ENCODE data around the gene SYNJ2. TPM values are rescaled to one million over a fixed set of nuclear protein-coding genes. Genes with fewer than 3 reads are reported as not detected.

The SYNJ2 gene
- total and polyA plus RNA-seq, 2 of the 4 experiments (the other 2 are of a cell fraction) = 40.8 to 45.2 TPM

DNA sequence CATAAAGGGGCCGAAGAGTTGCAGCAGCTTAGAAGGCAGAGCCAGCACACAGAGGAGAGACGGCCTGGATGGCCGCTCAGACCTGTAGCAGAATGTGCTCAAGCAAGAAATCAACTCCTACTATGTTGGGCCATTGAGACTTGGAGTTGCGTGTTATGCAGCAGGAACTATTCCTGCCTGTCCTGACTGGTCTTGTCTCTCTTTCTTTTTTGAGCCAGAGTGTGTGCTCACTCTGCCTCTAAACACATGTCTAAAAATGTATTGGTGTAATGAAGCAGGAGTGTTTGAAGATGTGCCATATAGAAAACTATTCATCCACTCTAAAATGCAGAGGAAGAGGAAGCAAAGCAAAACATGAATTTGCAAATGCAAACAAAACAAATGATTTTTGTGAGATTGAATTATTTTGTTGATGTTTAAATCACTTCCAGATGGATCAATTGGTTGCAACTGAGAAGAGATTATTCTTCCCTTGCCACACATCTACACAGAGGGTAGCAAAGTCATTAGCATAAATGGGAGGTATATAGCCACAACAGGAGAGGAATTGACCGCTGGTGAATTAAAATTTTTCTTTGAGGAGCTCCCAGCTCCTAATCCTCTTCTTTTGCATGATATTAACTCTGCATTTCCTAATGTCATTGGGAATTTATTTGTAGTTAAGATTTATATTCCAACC is 20.4 kb upstream of the SYNJ2 start:
- ATAC-seq (ENCODE audit: low read depth) = no peak
- no peak overlapping the region; a peak in 1 of 4 replicates for H4K8ac ChIP-seq (ENCODE audit: low read depth in 2 of 2, low read length in 2 of 2)
- dilution Hi-C loops (cut with HindIII; ENCODE audit: low sequenced_read_pairs, unreplicated experiment) = no loop called here
- H2BK120ac ChIP-seq (ENCODE audit: low read depth, low read length) = no peak overlapping the region
- in situ Hi-C loops (cut with MboI; ENCODE audit: low sequenced_read_pairs) = no loop called here
- DNase-seq = no peak
- no peak overlapping the region for H3K4me2 ChIP-seq (ENCODE audit: low read depth, low read length)
- peak overlapping the region; percentile 26 for H2AFZ ChIP-seq (replicated peaks; ENCODE audit: low read length, poor library complexity)
- H3K18ac ChIP-seq (ENCODE audit: low read depth, low read length) = no peak overlapping the region
- H4K91ac ChIP-seq (ENCODE audit: insufficient read depth, low read depth, low read length) = no peak overlapping the region
- 92% methylated on average over 2 of the region's 5 CpGs; no CpG with 5 or more reads in 1 of the 2 experiments for WGBS, 2 experiments (ENCODE audit: extremely low coverage in 2 of 2, insufficient read length in 1 of 2)
- no peaks in the 10 kb centered on the region for H3K27me3 ChIP-seq (ENCODE audit: control insufficient read depth, insufficient read depth, low read length)
- H3K36me3 ChIP-seq (ENCODE audit: control insufficient read depth, insufficient read depth, low read length) = no peaks in the 10 kb centered on the region
- H2BK5ac ChIP-seq (ENCODE audit: low read depth, low read length, poor library complexity, severe bottlenecking) = no peak overlapping the region
- H3K56ac ChIP-seq (ENCODE audit: extremely low read depth, insufficient read depth, low read length) = no peak overlapping the region
- H4K20me1 ChIP-seq (ENCODE audit: insufficient read depth, low read length) = no peaks in the 10 kb centered on the region
- no peak overlapping the region for H3K23ac ChIP-seq (ENCODE audit: low read depth, low read length)
- TF ChIP-seq RFX5 (IDR thresholded peaks at IDR 0.05; ENCODE audit: low read depth, low read length) (no peak), SMC3 (IDR thresholded peaks at IDR 0.05; ENCODE audit: low read depth, low read length) (no peak), CEBPB (IDR thresholded peaks at IDR 0.05; ENCODE audit: low read depth, low read length) (no peak), BHLHE40 (IDR thresholded peaks at IDR 0.05; ENCODE audit: low read depth, low read length) (no peak)
- TF ChIP-seq, protein P1, sequence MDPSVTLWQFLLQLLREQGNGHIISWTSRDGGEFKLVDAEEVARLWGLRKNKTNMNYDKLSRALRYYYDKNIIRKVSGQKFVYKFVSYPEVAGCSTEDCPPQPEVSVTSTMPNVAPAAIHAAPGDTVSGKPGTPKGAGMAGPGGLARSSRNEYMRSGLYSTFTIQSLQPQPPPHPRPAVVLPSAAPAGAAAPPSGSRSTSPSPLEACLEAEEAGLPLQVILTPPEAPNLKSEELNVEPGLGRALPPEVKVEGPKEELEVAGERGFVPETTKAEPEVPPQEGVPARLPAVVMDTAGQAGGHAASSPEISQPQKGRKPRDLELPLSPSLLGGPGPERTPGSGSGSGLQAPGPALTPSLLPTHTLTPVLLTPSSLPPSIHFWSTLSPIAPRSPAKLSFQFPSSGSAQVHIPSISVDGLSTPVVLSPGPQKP (IDR thresholded peaks at IDR 0.05; ENCODE audit: borderline replicate concordance, low read depth, low read length) = no peak
- TF ChIP-seq, protein P2, sequence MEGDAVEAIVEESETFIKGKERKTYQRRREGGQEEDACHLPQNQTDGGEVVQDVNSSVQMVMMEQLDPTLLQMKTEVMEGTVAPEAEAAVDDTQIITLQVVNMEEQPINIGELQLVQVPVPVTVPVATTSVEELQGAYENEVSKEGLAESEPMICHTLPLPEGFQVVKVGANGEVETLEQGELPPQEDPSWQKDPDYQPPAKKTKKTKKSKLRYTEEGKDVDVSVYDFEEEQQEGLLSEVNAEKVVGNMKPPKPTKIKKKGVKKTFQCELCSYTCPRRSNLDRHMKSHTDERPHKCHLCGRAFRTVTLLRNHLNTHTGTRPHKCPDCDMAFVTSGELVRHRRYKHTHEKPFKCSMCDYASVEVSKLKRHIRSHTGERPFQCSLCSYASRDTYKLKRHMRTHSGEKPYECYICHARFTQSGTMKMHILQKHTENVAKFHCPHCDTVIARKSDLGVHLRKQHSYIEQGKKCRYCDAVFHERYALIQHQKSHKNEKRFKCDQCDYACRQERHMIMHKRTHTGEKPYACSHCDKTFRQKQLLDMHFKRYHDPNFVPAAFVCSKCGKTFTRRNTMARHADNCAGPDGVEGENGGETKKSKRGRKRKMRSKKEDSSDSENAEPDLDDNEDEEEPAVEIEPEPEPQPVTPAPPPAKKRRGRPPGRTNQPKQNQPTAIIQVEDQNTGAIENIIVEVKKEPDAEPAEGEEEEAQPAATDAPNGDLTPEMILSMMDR (conservative IDR thresholded peaks at IDR 0.05; ENCODE audit: low read depth, low read length) = no peak
- H2AK9ac ChIP-seq (replicated peaks; ENCODE audit: low read depth, low read length, poor library complexity) = no peak overlapping the region
- 0 out of 2 replicates have a peak, but pooled peaks cover 3% of the 10 kb centered on the region for H3K9me1 ChIP-seq (ENCODE audit: insufficient read depth, low read length)
- no peak overlapping the region for H4K5ac ChIP-seq (ENCODE audit: low read depth, low read length)
- H2AK5ac ChIP-seq (ENCODE audit: low read depth, low read length) = 0 out of 2 replicates have a peak overlapping the region, but pooled peaks have one; percentile 28
- H3K4me3 ChIP-seq (ENCODE audit: insufficient read depth, low read depth, low read length) = no peak overlapping the region
- CTCF ChIA-PET = interaction anchor here (0.6 kb wide), 1 partner anchor 61 kb away, joined by 3 read pairs; no protein-coding TSS in a partner anchor
- POLR2A ChIA-PET (ENCODE audit: unreplicated experiment) = no interaction called here
- peaks cover 11% of the 10 kb centered on the region for H3K9me3 ChIP-seq (ENCODE audit: control insufficient read depth, insufficient read depth, low read length)
- no peak overlapping the region for H3K27ac ChIP-seq (ENCODE audit: insufficient read depth, low read length)
- no peak overlapping the region for H2BK20ac ChIP-seq (ENCODE audit: low read depth, low read length)
- no peak overlapping the region for H3K4ac ChIP-seq (ENCODE audit: low read depth, low read length)
- no peak overlapping the region for H3K9ac ChIP-seq (ENCODE audit: low read depth, low read length)
- H3K4me1 ChIP-seq (ENCODE audit: control insufficient read depth, insufficient read depth, low read length) = no peaks in the 10 kb centered on the region
- H3K79me1 ChIP-seq (ENCODE audit: low read depth in 1 of 2, low read length in 2 of 2) = no peaks in the 10 kb centered on the region
- no peak overlapping the region for H3K14ac ChIP-seq (replicated peaks; ENCODE audit: low read depth, low read length)
- no TSS peak for BruUV-seq (replicated peaks)
- intact Hi-C loops (cut with micrococcal nuclease) = no loop called here
- no peak overlapping the region for H2BK15ac ChIP-seq (ENCODE audit: low read depth, low read length)
